HPDE6-E6E7 (cell line): ENCODE data around the gene KCNMA1.
A peak's percentile ranks its signal among the peaks of the same experiment; 100 is the strongest.

ENCODE experiments used
- DNase-seq: peaks from one replicate; pipeline ENCODE4 v3.0.0; 2011; ENCODE audit warnings: missing footprints; ENCODE audit errors: extremely low spot score

The KCNMA1 gene

DNA sequence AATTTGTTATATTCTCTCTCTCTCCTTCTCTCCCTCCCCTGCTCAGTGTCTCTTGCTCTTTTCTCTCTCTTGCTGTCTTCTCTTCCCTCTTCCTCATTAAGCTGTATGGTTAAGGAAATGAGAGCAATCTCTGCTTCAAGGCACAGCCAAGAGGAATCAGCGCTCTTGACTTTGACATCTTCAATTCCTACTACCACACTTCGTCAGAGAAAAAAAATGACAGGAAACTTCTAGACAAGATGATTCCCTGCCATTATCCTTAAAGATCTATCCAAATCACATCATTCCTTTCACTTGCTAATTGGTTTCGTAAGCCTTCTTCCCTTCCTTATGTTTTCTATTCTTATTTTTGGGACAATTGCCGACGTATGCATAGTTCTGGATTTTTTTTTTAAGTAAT, 425.0 kb downstream of the KCNMA1 start:
- no peak for DNase-seq

DNA sequence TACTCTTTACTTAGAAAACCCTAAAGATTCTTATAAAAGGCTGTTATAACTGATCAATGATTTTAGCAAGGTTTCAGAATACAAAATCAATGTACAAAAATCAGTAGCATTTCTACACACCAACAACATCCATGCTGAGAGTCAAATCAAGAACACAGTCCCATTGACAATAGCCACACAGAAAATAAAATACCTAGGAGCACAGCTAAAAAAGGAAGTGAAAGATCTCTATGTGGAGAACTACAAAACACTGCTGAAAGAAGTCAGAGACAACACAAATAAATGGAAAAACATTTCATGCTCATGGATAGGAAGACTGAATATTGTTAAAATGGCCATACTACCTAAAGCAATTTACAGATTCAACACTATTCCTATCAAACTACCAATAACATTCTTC, 427.0 kb downstream of the KCNMA1 start:
- no peak for DNase-seq

DNA sequence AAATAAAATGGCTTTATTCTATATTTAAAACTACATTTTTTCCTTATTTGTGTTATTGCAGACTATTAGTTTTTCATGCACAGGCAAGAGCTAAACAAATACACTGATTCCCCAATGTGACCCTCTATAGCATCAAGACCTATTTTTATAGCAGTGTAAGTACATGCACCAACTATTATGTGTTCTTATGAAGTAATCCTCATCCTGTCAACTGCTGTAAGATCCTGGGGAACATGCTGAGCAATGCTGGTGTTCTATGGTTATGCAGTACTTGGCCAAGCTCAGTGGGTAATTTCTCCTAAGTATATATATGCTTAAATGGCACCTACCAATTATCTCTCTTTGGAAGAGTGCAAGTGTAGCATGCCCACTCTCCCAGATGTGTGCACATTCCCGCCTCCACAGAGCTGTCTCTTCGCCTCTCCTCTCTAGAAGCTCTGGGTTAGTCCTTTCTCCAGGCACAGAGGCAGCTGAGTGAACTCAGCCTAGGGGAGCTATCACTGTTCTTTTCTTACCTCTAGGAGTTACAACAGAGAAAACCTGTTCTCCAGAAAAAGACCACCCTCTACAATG, 428.8 kb downstream of the KCNMA1 start:
- no peak for DNase-seq

DNA sequence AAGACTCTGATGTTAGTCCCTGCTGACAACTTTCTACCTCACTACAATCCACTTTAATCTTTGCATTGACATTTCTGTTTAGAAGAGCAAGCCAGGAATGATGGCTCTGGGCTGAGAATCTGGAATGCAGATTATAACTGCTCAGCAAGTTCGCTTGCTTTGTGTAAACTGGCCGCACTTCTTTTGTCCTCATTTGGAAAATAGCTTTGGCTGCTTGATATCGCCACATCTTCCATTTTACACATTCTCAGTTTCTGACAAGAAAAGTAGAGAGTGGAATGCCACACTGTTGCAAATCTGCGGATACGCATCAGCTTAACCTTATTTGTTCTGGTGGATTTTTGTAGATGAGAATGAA, 429.8 kb downstream of the KCNMA1 start:
- DNase-seq = no peak

DNA sequence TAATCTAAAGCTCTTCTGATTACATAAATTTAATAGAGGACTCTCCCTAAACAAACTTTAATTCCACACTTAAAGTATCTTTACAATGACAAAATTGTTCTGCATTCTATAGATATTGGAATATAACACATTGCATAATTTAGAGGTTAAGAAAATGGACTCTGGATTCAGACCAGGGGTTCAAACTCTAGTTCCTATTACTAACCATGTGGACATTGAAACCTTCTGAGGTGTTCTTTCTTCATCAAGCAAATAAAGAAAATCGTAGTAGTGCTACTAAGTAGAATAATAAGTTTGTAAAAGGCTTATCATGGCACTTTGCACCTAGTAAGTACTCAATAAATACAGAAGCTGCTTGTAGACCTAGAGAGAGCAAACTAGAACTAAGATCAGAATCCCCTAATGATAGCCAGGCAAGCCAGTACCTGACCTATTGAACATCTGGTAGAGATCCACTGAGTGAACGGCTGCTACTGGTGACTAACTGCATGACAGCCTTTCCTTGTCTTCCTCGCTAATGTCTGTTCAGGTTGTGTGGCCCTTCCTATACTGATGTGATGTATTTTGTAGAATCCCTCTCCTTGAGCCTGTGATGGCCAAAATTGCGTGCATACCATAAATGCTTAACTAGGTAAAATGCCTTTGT, 430.3 kb downstream of the KCNMA1 start:
- no peak for DNase-seq

DNA sequence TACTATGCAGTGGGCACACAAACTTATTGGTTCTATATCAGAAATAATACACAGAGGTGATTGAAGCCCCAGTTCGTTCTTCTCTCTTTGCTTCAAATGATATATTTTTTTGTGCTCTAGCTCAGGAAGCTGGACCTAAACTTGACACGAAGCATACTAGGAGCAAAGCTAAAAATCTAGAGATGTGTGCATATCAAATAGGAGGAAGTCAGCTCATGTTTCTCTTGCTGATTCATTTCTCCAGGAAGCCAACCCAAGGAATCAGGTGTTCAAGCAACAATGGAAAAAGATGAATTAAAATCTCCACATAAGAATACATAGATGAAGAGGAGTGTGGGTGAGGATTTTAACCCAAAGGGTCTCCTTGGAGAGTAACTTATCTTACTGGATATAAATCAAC, 432.5 kb downstream of the KCNMA1 start:
- DNase-seq = no peak

DNA sequence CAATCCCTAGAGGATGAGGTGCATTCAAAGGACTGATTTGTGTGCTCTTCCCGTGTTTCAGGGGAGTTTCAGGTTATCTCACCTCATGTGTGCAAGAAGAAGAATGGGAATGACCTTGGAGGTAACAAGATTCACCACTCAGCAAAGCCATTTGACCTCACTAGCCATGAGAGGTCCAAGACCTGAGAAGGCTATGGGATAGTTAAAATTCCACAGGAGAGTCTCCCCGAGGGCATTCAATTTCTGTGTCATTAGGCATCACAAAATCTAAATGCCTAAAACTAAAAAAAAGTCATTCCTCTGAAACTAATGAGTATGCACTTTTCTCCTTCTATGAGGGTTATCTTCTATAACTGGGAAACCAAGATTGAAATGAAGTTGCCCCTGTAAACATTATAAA, 433.4 kb downstream of the KCNMA1 start:
- DNase-seq = no peak

DNA sequence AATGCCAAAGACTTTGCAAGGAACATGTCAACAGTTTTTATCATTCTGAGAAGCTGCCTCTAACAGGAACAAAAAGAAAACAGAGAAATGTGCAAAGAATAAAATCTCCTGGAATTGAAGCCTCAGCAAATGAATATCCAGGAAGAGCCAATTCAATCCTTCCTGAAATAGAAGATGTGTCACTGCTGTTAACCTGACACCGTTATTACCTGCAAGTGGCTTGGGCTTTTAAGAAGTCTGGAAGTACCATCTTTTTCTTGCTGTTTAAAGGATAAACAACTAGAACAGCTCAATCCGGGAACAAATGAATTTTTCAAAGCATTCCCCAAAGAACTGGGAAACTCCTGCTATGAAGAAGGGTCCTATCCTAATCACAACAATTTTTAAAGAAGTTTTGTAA, 434.8 kb downstream of the KCNMA1 start:
- DNase-seq = no peak

DNA sequence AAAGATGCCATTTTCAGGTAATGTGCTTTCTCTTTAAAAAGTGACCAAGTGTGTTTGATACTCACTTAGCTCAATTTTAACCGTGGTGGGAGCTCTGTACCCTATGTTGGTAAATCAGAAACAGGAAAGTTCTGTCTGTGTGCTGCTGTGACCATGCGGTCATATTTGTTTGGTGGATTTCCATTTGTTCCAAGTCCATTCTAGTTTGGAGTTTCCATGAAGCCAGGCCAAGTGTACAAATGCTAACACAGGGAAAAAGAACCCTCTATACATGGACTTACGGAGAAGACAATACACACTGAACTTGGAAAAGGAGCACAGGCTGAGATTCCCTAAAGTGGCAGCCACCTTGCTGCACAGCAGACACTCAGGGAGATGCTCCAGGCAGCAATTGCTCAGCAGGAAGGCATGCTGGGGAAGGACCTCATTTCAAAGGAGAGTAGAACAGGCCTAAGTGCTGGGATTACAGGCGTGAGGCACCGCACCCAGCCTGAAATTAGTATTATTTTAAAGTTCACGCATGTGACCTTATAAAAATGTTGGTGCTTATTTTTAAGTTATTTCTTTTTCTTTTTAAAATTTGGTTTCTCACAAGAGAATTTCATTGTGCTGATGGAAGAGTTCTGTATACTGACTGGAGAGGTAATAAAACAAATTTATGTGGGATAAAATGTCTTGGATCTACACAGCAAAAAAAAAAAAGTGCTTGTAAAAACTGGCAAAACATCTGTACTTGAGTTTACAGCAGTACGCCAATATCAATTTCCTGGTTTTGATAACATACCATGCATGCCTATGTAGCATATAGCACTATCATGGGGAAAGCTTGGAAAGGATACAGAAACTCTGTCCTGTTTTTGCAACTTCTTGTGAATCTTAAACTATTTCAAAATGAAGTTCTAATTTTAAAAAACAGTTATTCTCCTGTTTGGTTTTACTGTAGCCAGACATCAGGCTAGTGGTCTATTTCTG, 436.2 kb downstream of the KCNMA1 start:
- DNase-seq = no peak

DNA sequence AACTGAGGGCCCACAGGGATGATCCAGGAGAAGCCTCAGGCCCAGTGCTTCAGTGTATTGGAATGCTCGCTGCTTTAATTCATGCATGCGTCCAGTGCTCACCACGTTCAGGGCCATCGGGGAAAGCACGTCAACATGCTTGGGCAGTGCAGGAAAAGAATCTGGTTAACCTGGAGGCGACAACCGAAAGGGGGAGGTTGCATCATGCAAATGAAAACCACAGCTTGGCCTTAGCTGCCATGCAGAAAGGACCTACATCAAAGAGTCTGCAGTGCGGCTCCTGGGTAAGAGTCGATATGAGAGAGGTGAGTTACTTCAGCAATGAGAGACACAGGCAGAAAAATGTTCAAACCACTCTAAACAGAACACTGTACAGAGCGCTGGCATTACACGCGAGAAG, 440.1 kb downstream of the KCNMA1 start:
- no peak for DNase-seq

DNA sequence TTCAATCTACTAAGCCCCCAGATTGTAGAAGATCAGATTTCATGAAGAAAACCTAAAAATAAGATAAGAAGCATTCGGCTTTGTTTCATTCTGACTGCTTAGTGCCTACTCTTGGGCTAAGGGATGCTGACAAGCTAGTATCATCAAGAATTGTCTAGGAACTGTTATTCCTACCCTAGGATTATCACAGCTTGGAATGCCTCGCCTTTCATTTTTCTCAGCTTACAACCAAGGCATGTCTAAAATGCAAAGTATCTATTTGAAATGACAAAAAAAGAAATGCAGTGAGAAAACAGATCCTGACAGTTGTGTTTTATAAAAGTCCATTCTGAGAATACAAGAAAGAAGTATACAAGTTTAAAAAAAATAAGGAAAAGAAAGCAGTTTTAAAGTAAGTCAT, 441.0 kb downstream of the KCNMA1 start:
- DNase-seq = no peak

DNA sequence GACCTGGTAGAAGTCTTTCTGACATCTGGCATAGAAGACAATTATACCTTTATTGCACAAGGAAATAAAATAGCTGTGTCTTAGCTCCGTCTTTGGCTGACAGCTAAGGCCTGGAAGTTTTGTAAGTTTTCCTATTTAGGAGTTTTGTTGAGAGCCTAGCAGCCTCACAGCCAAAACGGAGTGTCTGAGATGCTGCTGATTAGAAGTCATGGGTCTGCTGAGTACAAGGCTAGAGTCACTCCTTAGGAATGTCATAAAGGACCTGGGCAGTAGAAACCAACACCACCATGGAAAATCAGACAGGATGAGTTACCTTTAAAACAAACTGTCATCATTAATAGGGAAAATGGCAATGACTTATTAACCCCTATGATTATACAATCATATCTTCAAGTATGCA, 442.5 kb downstream of the KCNMA1 start:
- peak; percentile 17 for DNase-seq

DNA sequence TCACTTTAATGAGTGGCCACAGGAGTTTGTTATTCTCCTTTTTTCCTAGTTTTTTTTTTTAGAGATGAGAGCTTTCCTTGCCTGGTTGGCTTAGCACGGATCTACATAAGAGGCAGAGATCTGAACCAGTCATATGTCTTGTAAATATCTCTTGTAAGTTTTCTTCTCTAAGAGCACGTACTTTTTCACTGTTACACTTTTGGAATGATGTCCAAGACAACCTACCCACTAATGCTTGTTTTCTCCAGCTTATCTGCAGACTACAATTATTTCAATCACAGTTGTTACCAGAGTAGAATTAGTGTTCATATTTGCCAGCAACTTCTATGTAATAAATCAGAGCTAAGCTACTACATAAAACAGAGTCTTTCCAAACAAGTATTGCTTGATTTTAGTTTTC, 444.6 kb downstream of the KCNMA1 start:
- DNase-seq = no peak

DNA sequence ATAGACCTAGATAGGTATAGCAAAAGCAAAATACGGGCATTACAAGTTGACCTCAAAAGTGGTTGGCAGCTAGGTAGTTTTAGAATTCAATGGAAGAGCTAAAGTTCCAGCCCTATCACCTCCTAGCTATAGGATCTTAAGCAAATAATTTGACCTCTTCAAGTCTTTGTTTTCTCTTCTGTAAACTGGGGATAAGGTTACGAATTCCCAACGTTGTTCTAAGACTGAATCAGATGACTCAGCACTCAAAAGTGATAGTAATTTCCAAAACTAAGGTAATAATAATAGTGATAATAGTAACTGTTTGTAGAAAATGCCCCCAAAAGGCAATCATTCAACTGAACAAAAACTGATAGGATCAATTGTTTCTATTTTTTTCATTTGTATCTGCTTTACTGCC, 445.2 kb downstream of the KCNMA1 start:
- no peak for DNase-seq

DNA sequence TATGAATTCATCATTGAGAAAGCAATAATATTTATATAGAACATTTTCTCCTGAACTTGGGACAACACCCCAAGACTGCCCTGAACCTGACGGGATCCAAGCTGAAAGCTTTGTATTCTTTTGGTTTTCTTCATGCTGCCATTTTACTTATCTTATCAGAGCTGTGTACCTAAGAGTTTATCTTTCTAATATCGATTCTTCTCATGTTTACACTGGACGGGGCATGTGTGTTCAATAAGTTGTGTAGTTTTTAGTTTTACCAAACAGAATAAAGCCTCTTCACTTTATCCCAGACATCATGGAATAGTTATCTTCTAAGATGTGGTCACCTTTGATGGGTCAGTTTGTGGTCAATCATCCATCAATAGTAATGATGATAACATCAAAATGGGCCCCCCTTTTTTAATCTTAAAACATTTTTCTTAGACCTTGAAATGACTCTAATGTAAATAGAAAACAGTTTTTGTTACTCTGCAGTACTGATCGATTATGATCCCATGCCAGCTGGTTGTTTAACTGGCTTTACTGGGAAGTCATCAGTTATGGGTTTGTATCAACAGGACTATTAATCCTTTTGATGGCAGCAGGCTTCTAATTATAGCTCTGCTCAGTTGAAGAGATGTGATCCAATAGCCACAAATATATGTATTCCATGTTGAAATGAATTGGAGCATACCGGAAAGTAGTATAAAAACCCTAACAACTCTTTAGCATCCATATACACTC, 446.1 kb downstream of the KCNMA1 start:
- no peak for DNase-seq

DNA sequence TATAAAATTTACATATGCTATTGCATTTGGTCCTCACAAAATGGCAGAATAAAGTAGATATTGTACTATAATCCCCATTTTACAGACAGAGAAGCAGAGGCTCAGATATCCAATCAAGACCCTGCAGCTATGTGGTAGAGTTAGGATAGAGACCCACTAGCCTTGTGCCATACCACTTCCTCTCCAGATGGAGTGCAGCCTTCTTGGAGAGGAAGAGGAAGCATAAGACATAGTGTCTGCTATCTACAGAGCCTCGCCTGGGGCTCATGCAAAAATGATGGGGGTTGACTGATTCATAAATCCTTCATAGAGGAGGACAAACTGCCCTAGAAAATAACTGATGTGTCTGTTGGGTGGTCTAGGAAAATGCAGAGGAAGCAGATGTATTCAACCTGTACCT, 447.3 kb downstream of the KCNMA1 start:
- DNase-seq = no peak

DNA sequence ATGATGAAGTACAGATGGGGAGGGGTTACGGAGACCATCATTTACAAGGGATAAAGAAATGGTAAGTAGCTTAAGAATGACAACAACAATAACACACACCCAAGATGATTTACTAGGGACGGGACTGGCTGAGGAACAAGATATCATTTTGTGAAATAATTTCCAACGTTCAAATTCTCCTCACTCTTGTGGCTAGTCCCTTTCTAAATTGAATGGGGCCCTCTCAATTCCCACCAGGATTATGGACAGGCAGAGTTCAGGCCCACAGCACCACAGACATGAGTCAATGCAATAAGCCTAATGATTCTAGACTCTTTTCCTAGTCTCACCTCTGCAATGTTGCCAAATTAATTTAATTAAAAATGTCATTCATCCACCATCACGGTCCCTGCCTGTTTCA, 448.1 kb downstream of the KCNMA1 start:
- DNase-seq = no peak

DNA sequence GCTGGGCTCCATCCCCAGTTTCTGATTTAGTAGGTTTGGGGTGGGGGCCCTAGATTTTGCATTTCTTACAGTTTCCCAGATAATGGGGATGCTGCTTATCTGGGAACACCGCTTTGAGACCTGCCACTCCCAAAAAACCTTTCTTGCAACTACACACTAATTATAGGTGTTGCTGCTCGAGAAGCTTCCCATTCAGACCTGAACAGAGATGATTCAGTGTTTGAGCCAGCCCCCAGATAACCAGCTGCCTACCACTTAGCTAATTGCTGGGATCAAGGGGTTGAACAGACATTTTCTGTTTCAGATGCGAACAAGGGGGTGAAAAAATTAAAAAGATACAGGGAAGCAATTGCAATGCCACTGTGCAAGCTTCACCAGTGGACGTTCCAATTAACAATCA, 448.5 kb downstream of the KCNMA1 start:
- DNase-seq = no peak

DNA sequence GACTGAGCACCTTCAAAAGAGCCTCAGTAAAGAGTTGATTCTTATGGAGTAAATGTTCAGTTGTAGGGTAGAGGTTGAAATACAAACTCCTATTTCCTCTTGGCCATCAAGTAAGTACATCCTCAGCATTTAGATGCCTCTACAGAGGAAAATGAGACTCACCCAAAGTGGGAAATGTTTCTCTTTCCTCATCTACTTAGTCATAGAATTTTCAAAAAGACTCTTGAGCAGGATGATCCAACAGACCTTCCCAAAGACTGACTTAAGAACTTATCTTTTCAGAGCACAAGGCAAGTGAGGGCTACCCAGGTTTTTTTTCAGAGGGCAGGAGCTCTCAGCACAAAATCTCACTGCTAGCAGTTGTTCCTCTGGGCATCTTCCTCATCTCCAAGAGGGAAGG, 449.1 kb downstream of the KCNMA1 start:
- DNase-seq = no peak

DNA sequence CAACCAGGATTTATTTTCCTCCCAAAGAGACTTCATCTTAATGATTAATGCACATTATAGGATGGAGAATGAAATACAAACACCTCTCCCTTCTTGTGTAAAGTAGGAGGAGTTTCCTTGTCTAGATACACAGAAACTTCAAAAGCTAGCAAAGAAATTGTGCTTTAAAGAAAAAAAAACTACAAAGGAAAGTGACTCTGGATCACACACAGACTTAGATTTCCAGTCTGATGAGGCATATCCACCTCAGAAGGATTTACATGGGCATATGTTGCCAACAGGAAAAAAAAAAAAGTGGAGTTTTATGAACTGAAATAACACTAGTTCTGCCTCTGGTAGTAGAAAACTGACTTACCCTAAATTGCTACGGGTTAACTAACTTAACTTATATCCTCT, 449.6 kb downstream of the KCNMA1 start:
- no peak for DNase-seq

DNA sequence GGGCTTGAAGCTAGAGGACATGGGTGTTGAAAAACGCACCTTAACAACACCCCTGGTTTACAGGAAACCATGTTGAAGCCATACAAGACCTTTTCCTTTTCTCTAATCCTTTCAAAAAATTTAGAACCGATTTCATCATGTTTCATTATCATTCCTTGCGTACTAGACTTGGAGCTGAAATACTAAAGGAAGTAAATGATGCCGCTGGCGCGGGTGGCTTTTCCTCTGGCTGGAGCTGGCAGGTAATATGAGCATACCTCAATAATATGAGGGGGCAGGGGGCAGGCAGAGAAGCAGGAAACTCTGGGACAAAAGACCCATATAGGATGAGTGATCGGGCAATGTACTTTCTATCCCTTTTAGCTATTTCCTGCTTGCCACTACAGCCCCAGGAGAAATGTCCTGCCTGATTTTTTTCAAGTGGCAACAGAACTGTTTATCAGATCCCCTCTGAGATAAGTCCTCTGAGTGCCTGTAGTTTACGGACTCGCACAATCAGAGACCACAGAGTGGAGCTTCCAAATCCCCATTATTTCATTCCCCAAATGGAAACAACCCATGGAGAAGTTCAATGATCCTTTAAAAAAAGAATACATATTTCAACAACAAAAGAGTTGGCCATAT, 450.1 kb downstream of the KCNMA1 start:
- no peak for DNase-seq

DNA sequence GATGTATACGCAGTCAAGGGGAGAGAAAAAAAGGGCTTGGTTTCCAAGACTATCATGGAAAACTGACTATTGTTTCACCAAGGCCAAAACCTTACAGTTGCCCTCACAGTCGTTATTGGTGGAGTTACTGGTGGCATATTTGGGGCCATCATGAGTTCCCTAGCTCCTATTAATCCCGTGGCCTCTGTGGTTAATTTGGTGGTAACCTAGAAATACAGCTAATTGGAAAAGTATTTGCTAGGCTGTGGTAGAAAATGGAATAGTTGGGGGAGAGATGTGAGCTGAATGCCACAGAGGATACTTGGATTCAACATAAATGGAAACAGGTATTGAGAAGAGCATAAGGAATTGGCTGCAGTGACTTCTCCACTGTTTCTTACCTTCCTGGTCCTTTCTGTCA, 450.7 kb downstream of the KCNMA1 start:
- DNase-seq = no peak
